ENCODE data around the gene CCDC33. TPM values are rescaled to one million over a fixed set of nuclear protein-coding genes. Genes with fewer than 3 reads are reported as not detected.

The CCDC33 gene
- total and polyA plus RNA-seq, 7 donors = 0.01 to 0.03 TPM; not detected in 5

DNA sequence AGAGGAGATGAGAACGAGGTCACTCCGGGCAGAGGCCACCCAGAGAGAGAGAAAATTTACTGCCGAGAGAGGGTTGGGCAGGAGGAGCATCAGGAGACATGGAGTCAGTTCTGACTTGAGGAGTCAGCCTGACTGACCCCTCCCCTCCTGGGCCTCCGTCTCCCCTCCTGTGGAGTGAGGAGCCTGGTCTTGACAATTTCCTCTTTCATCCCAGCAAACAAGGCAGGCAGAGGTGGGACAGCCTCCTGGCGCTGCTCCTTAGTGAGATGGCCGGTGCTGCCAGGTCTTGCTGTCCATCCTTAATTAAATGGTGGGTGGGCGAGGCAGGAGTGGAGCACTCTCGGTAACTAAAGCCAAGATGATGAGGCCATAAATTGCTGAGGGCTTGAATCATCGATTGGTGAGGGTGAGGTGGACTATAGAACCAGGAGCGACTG is 70.7 kb downstream of the CCDC33 start:
- no peaks in the 10 kb centered on the region for H3K4me1 ChIP-seq
- H3K4me3 ChIP-seq = no peak overlapping the region
- no peak for ATAC-seq
- WGBS, 3 donors = 45 to 51% (median 48%) methylated on average over 10 of the region's 10 CpGs
- H3K27ac ChIP-seq = no peak overlapping the region
- H3K27me3 ChIP-seq (ENCODE audit: insufficient read depth in 3 of 3, low read length in 2 of 3) = peaks cover 0 to 46% (median 7%) of the 10 kb centered on the region in 3 donors
- intact Hi-C loops (cut with DNase I) = loop anchor here in 1 of 2 donors (1.0 to 5.0 kb wide), 2 partner anchors 179 to 244 kb away; no protein-coding TSS in a partner anchor
- H3K9me3 ChIP-seq = no peaks in the 10 kb centered on the region
- no peaks in the 10 kb centered on the region for H3K36me3 ChIP-seq (ENCODE audit: insufficient read depth in 1 of 2, low read depth in 1 of 2)
- no peak for TF ChIP-seq CTCF (IDR thresholded peaks at IDR 0.05)
- no peak for DNase-seq

DNA sequence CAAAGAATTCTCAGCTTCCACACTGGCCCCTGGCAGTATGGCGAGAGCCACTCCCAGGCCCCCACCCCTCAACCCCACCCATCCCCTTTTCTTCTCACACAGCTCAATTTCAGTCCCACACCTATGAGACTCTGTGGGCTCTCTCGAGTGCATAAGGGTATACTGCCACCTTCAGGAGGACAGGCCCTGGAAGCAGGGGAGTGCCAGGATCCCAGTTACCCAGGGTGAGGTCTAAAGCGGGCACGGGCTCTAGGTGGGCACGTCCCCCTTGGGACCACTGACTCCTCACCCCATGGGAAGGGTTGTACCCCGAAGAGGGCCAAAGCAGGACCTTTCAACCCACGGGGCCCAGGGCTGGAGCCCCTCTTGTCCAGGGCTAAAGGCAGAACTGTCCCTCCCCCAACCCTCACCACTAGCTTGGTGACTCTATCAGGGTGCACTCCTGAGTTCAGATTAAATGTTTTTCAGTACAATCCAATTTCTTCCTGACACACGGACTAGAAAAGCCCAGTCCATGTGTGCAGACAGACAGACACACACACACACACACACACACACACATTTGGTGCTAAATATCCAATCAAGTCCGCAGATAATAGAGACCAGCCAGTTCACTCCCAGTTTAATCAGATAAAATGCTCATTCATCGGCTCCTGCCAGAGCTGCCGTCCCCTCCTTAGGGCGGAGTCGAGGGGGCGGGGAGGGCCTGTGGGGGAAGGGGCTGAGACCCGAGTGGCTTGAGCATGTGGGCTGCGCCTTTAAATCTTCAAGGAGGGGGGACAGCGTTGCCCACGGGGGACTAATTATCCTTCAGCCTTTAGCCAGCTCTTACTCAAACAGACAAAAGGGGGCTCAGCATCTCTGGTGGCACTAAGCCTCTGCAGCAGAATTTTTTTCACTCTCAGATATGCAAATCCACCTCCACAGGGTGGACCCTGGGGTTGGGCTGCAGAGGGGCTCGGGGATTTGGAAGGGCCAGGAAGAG is 72.0 kb downstream of the CCDC33 start:
- Histone ChIP-seq H3K4me3 (no peak overlapping the region), H3K9me3 (no peaks in the 10 kb centered on the region), H3K27me3 (ENCODE audit: insufficient read depth in 3 of 3, low read length in 2 of 3) (peaks cover 0 to 39% (median 7%) of the 10 kb centered on the region in 3 donors), H3K36me3 (ENCODE audit: insufficient read depth in 1 of 2, low read depth in 1 of 2) (no peaks in the 10 kb centered on the region), H3K4me1 (no peaks in the 10 kb centered on the region), H3K27ac (no peak overlapping the region)
- ATAC-seq (peak; percentile 85 to 90 (median 86)), DNase-seq (no peak)
- peak; percentile 59 for TF ChIP-seq CTCF (IDR thresholded peaks at IDR 0.05)
- WGBS, 3 donors = 12 to 14% (median 12%) methylated on average over 19 of the region's 19 CpGs
- intact Hi-C loops (cut with DNase I) = loop anchor here in 1 of 2 donors (1.0 to 5.0 kb wide), 2 partner anchors 181 to 246 kb away; no protein-coding TSS in a partner anchor

DNA sequence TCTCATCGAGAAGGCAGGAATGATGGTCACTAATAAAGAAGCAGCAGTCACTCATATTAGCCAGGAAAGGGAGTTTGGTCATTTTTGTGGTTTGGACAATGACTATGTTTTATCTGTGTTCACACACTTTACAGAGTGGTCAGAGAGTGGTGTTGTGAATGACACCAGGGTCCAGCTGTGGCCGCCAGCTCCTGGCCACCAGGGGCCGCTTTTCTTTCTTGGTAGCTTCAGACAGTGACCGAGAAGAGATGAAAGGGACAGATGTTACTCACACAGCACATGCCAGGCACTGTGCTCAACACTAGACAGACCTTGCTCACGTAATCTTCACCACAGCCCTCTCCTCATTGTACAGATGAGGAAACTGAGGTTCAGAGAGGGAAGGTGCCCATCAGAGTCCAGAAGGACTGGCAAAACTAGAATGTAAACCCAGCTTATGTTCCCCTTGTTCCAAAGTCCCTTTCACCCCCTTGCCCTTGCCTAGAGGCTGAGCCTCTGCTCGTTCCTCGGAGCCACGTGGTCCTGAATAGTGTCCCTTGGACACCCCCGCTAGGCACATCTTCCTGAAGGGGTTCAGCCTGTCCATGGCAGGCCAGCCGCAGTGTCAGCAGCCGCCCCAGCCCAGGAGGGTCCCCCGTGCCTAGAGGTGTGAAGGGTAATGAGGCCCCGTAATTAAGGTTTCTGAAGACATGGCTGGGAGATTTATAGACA is 75.8 kb downstream of the CCDC33 start:
- no peaks in the 10 kb centered on the region for H3K9me3 ChIP-seq
- no peak overlapping the region for H3K27ac ChIP-seq
- ATAC-seq (no peak), DNase-seq (no peak)
- TF ChIP-seq CTCF (IDR thresholded peaks at IDR 0.05) = peak; percentile 34
- H3K27me3 ChIP-seq (ENCODE audit: insufficient read depth in 3 of 3, low read length in 2 of 3) = peaks cover 0 to 20% (median 5%) of the 10 kb centered on the region in 3 donors
- no peaks in the 10 kb centered on the region for H3K4me1 ChIP-seq
- no peaks in the 10 kb centered on the region for H3K36me3 ChIP-seq (ENCODE audit: insufficient read depth in 1 of 2, low read depth in 1 of 2)
- H3K4me3 ChIP-seq = no peak overlapping the region
- WGBS, 3 donors = 59 to 63% (median 61%) methylated on average over 13 of the region's 13 CpGs
- intact Hi-C loops (cut with DNase I) = loop anchor here in 1 of 2 donors (5.0 kb wide), 1 partner anchor 345 kb away; no protein-coding TSS in a partner anchor

DNA sequence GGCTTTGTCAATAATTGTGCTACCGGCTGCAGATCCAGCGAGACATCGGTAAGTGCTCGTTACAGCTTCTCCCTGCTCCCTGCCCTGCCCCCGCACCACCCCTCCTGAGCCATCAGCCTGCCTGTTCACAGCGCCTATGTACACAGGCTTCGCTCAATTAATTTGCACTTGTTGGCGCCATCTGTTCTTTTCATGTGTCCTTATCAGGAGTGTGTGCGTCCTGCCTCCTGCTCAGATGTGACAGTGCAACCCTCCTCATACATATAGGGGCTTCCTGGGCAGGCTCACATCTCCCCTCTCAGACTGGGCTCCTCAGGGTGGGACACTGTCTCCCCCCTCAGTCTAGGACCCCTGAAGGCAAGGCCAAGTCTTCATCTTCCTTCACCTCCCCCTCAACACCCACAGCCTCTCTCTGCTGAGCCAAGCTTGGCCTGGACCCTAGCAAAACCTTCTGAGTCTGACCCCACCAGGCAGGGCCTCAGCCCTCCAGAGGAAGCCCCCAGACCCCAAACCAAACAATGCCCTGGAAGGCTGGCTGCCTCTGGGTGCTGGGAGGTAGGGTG is 76.4 kb downstream of the CCDC33 start:
- Histone ChIP-seq H3K27me3 (ENCODE audit: insufficient read depth in 3 of 3, low read length in 2 of 3) (peaks cover 0 to 14% (median 4%) of the 10 kb centered on the region in 3 donors), H3K9me3 (no peaks in the 10 kb centered on the region), H3K36me3 (ENCODE audit: insufficient read depth in 1 of 2, low read depth in 1 of 2) (no peaks in the 10 kb centered on the region), H3K4me1 (peaks cover 3% of the 10 kb centered on the region), H3K27ac (no peak overlapping the region), H3K4me3 (no peak overlapping the region)
- no peak for TF ChIP-seq CTCF (IDR thresholded peaks at IDR 0.05)
- DNase-seq (no peak), ATAC-seq (no peak)
- 69 to 73% (median 70%) methylated on average over 9 of the region's 9 CpGs for WGBS, 3 donors
- intact Hi-C loops (cut with DNase I) = loop anchor here in 1 of 2 donors (5.0 kb wide), 1 partner anchor 345 kb away; no protein-coding TSS in a partner anchor
